ENCODE results near the gene PABPN1. TPM values are rescaled to one million over a fixed set of nuclear protein-coding genes. Genes with fewer than 3 reads are reported as not detected.
A peak's percentile ranks its signal among the peaks of the same experiment; 100 is the strongest.
"Not testable (repeated sequence)": the region's sequence is repeated elsewhere in the genome, so short reads cannot be mapped to it uniquely, and the experiment has no call there.

The PABPN1 gene
- total RNA-seq, 4 donors from 2014 or later = 8.5 to 174 (median 49.4) TPM

DNA sequence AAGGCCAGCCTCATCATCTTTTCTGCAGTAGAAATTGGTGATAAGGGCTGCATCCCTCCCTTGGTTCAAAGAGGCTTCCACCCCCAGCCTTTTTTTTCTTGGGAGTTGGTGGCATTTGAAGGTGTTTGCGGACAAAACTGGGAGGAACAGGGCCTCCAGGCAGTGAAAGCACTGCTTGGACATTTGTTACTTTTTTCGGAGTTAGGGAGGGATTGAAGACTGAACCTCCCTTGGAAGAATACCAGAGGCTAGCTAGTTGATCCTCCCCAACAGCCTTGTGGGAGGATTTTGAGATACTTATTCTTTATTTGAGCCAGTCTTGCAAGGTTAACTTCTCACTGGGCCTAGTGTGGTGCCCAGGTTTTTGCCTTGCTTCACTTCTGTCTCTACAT is 3.2 kb downstream of the PABPN1 start:
- Histone ChIP-seq H3K9me3 (no peaks in the 10 kb centered on the region), H3K27me3 (no peaks in the 10 kb centered on the region), H3K4me3 (no peak overlapping the region), H3K4me1 (peaks cover 6 to 14% of the 10 kb centered on the region in 2 donors), H3K27ac (peak overlapping the region in 1 of 2 donors; percentile 25), H3K36me3 (no peaks in the 10 kb centered on the region)
- no peak for DNase-seq
- intact Hi-C loops (cut with DNase I; ENCODE audit: low total_unique reads) = no loop called here
- no peak for TF ChIP-seq POLR2A (IDR thresholded peaks at IDR 0.05)
- TF ChIP-seq, protein P1, sequence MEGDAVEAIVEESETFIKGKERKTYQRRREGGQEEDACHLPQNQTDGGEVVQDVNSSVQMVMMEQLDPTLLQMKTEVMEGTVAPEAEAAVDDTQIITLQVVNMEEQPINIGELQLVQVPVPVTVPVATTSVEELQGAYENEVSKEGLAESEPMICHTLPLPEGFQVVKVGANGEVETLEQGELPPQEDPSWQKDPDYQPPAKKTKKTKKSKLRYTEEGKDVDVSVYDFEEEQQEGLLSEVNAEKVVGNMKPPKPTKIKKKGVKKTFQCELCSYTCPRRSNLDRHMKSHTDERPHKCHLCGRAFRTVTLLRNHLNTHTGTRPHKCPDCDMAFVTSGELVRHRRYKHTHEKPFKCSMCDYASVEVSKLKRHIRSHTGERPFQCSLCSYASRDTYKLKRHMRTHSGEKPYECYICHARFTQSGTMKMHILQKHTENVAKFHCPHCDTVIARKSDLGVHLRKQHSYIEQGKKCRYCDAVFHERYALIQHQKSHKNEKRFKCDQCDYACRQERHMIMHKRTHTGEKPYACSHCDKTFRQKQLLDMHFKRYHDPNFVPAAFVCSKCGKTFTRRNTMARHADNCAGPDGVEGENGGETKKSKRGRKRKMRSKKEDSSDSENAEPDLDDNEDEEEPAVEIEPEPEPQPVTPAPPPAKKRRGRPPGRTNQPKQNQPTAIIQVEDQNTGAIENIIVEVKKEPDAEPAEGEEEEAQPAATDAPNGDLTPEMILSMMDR (IDR thresholded peaks at IDR 0.05) = no peak

DNA sequence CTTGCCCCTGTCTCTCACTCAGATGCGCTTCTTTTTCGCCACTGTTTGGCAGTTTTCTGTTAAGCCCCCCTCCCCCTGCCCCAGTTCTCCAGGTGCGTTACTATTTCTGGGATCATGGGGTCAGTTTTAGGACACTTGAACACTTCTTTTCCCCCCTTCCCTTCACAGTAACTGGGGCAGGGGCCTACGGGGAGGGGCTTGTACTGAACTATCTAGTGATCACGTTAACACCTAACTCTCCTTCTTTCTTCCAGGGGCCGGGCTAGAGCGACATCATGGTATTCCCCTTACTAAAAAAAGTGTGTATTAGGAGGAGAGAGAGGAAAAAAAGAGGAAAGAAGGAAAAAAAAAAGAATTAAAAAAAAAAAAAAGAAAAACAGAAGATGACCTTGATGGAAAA is 3.7 kb downstream of the PABPN1 start:
- H3K4me3 ChIP-seq = no peak overlapping the region
- no peaks in the 10 kb centered on the region for H3K9me3 ChIP-seq
- no peak for TF ChIP-seq POLR2A (IDR thresholded peaks at IDR 0.05)
- TF ChIP-seq, protein P1 (IDR thresholded peaks at IDR 0.05) = no peak
- H3K4me1 ChIP-seq = peaks cover 6 to 14% of the 10 kb centered on the region in 2 donors
- H3K27me3 ChIP-seq = no peaks in the 10 kb centered on the region
- no peak for DNase-seq
- no peak overlapping the region for H3K27ac ChIP-seq
- H3K36me3 ChIP-seq = no peaks in the 10 kb centered on the region
- intact Hi-C loops (cut with DNase I; ENCODE audit: low total_unique reads) = loop anchor here (5.0 kb wide), 1 partner anchor 52 kb away; the partner anchor contains the start of gene CMTM5

DNA sequence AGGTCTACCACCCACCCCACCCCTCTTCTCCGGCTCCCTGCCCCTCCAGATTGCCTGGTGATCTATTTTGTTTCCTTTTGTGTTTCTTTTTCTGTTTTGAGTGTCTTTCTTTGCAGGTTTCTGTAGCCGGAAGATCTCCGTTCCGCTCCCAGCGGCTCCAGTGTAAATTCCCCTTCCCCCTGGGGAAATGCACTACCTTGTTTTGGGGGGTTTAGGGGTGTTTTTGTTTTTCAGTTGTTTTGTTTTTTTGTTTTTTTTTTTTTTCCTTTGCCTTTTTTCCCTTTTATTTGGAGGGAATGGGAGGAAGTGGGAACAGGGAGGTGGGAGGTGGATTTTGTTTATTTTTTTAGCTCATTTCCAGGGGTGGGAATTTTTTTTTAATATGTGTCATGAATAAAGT is 4.5 kb downstream of the PABPN1 start:
- not testable (repeated sequence) for DNase-seq, H3K9me3 ChIP-seq, H3K36me3 ChIP-seq, H3K27me3 ChIP-seq, H3K27ac ChIP-seq, H3K4me3 ChIP-seq
- H3K4me1 ChIP-seq = peaks cover 6 to 14% of the 10 kb centered on the region in 2 donors
- intact Hi-C loops (cut with DNase I; ENCODE audit: low total_unique reads) = loop anchor here (5.0 kb wide), 1 partner anchor 52 kb away; the partner anchor contains the start of gene CMTM5

DNA sequence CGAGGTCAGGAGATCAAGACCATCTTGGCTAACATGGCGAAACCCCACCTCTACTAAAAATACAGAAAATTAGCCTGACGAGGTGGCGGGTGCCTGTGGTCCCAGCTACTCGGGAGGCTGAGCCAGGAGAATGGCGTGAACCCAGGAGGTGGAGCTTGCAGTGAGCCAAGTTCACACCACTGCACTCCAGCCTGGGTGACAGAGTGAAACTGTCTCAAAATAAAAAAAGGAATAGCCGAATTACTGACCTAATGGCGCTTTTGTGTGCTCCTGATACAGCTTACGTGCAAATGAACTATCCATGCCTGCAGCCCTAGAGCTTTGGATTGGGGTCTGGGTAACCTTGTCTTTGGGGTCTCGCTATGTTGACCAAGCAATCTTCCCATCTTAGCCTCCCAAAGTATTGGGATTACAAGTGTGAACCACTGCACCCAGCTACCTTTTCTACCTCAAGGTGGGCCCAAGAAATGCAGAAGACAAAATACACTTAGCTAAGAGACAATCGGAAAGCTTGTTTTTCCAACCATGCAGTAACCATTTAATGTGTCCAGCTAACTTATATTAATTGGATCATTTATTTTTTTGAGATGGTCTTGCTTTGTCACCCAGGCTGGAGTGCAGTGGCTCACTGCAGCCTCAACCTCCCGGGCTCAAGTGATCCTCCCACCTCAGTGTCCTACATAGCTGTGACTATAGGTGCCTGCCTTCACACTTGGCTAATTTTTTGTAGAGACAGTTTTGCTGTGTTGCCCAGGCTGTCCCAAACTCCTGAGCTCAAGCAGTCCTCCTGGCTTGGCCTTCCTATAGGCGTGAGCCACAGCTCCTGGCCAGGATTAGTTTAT is 5.5 kb downstream of the PABPN1 start:
- Histone ChIP-seq H3K27me3 (no peaks in the 10 kb centered on the region), H3K9me3 (no peaks in the 10 kb centered on the region), H3K4me3 (no peak overlapping the region), H3K27ac (no peak overlapping the region), H3K36me3 (no peaks in the 10 kb centered on the region), H3K4me1 (peaks cover 6 to 14% of the 10 kb centered on the region in 2 donors)
- TF ChIP-seq, protein P1 (IDR thresholded peaks at IDR 0.05) = no peak
- TF ChIP-seq POLR2A (IDR thresholded peaks at IDR 0.05) = no peak
- intact Hi-C loops (cut with DNase I; ENCODE audit: low total_unique reads) = loop anchor here (5.0 kb wide), 1 partner anchor 51 kb away; the partner anchor contains the start of gene CMTM5
- DNase-seq = no peak

DNA sequence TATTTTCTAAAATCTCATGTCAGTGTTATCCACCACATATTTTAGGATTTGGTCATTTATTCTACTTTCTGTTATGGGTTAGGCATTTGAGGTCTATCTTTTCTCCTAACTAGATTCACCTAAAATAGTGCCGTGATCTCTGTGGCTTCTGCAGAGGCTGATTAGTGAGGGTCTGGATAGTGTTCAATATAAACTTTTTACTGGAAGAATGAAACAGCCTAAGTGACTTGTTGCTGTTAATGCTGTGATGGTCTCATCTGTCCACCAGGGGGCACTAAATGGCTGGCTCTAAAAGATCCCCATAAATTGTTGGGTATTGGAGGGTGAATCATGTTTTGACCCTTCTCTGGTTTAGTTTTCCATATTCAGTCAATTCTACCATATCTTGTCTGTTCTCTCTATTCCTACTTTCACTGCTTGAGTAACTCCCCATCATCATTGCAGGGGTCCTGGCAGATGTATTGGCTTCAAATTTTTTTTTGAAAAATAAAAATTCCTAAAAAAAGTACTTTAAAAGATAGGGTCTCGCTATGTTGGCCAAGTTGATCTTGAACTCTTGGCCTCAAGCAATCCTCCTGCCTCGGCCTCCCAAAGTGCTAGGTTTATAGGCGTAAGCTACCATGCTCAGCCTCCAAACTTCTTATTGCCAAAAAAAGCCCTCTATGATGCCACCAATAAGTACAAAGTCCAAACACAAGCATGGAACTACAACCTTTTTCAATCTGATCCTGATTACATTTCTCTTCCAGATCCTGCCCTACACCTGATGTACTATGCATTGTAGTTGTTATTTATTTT is 6.9 kb downstream of the PABPN1 start:
- H3K4me1 ChIP-seq = peaks cover under 1 to 8% of the 10 kb centered on the region in 2 donors
- no peak overlapping the region for H3K27ac ChIP-seq
- H3K36me3 ChIP-seq = no peaks in the 10 kb centered on the region
- H3K4me3 ChIP-seq = no peak overlapping the region
- H3K9me3 ChIP-seq = no peaks in the 10 kb centered on the region
- peak; percentile 66 to 83 for DNase-seq
- H3K27me3 ChIP-seq = no peaks in the 10 kb centered on the region
- intact Hi-C loops (cut with DNase I; ENCODE audit: low total_unique reads) = loop anchor here (5.0 kb wide), 1 partner anchor 49 kb away; the partner anchor contains the start of gene CMTM5
- TF ChIP-seq, protein P1 (IDR thresholded peaks at IDR 0.05) = peak; percentile 81 to 86 (median 84)
- TF ChIP-seq POLR2A (IDR thresholded peaks at IDR 0.05) = no peak

Data from uterus (tissue), 4 donors.